Uterus (tissue), 4 donors: ENCODE measurements around the gene ARGLU1. TPM values are rescaled to one million over a fixed set of nuclear protein-coding genes. Genes with fewer than 3 reads are reported as not detected.

Experiments
- DNase-seq, 2 donors: peaks; one replicate each; pipeline ENCODE4 v3.0.0-alpha.2; 2019 to 2020
- H3K27ac ChIP-seq, 2 donors: fragments of 200-600 bp; sonication (generic); 1 replicate in 1 of 2; 2 replicates in 1 of 2; pipeline ENCODE4 v1.5.1; 2016 to 2018
- H3K27me3 ChIP-seq, 2 donors: fragments of 200-600 bp; sonication (generic); one replicate each; pipeline ENCODE4 v1.5.1; 2018 to 2019; ENCODE audit warnings: control low read depth in 1 of 2
- H3K36me3 ChIP-seq, 2 donors: fragments of 200-600 bp; sonication (generic); one replicate each; pipeline ENCODE4 v1.5.1; 2019; ENCODE audit warnings: control low read depth in 1 of 2
- H3K4me1 ChIP-seq, 2 donors: fragments of 200-600 bp; sonication (generic); one replicate each; pipeline ENCODE4 v1.5.1; 2018 to 2019; ENCODE audit warnings: control low read depth in 1 of 2
- H3K4me3 ChIP-seq, 2 donors: fragments of 200-600 bp; sonication (generic); 1 replicate in 1 of 2; 2 replicates in 1 of 2; pipeline ENCODE4 v1.5.1; 2018 to 2019; ENCODE audit warnings: mild to moderate bottlenecking in 1 of 2
- H3K9me3 ChIP-seq, 2 donors: fragments of 200-600 bp; sonication (generic); one replicate each; pipeline ENCODE4 v1.5.1; 2019; ENCODE audit warnings: control low read depth in 1 of 2
- CTCF ChIP-seq, 4 experiments: fragments of 200-600 bp in 2 of 4; fragments of 450-650 bp in 2 of 4; sonication (generic) in 2 of 4; IDR thresholded peaks; one replicate each; pipeline ENCODE4 v1.5.1; 2016 to 2019; ENCODE audit warnings: antibody characterized with exemption in 4 of 4, mild to moderate bottlenecking in 2 of 4, moderate library complexity in 1 of 4
- POLR2A ChIP-seq, 2 donors: fragments of 450-650 bp; IDR thresholded peaks; one replicate each; pipeline ENCODE4 v1.6.1; 2016; ENCODE audit warnings: antibody characterized with exemption in 2 of 2, mild to moderate bottlenecking in 1 of 2, moderate library complexity in 1 of 2
- intact Hi-C: fragments of 100-400 bp; cut with DNase I; formaldehyde crosslinking; loops from one replicate; pipeline ENCODE4 v1.15.1; 2023; ENCODE audit warnings: low total_unique reads
- total RNA-seq, 4 donors: library from RNA; depleted of rRNA in 3 of 4; stranded (reverse); fragments of >200 nt in 3 of 4; gene quantifications; one replicate each; pipeline versions ENCODE4 v1.1.0 to v1.2.4, GENCODE V29; 2014 to 2023
- donor health status: DM: yes; HTN: yes; CAD: no.

ARGLU1 gene
- total RNA-seq, 4 donors from 2014 or later: 91.5 to 162 (median 135) TPM

DNA sequence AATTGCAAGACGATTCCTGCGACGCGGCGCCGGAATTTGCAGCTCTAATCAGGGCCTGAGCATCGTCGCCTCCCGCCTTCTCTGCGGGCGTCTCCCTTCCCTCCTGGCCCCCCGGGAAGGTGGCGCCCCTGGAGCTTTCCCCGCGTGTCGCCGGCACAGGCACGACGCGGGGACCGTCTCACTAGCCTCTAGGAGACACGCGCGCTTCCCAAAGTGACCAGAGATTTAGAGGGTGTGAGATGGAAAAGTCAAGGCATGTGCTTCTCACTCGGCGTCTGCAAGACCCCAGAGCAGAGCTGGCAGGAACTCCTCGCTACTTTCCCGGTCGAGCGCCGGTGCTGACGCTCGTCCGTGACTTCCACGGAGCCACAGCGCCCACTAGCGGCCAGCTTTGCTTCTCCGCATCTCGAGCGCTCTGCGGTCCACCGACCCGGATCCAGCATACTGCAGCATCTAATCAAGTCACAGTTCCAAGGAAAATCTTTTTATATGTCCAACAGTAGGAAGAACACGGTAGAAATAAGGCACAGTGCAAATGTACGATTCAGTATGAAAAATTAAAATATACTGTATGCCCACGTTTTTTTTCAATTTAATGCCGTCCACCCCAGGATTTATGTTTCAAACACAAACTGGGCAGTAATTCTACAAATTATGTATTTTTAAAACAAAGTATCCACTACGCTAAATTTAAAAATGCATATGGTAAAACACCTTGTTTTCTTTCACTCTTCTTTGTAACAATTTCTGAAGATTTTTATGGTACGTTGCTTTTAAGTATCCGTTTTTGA is 31.5 kb downstream of the ARGLU1 start:
- Histone ChIP-seq H3K36me3 (no peaks in the 10 kb centered on the region), H3K4me1 (peaks cover 0 to 8% of the 10 kb centered on the region in 2 donors), H3K27me3 (no peaks in the 10 kb centered on the region), H3K4me3 (peak overlapping the region; percentile 31 to 58), H3K9me3 (no peaks in the 10 kb centered on the region), H3K27ac (peak overlapping the region; percentile 46 to 54)
- peak; percentile 87 to 95 (median 91) for TF ChIP-seq CTCF (IDR thresholded peaks at IDR 0.05)
- peak in 1 of 2 donors; percentile 7 for TF ChIP-seq POLR2A (IDR thresholded peaks at IDR 0.05)
- intact Hi-C loops: no loop called here
- peak; percentile 85 to 89 for DNase-seq

- TF ChIP-seq CTCF (IDR thresholded peaks at IDR 0.05) (peak in 2 of 4 experiments; percentile 10 to 31), POLR2A (IDR thresholded peaks at IDR 0.05) (peak; percentile 86 to 92)
- no peaks in the 10 kb centered on the region for H3K27me3 ChIP-seq
- H3K4me3 ChIP-seq: peak within 1 kb of the TSS; percentile 43 to 58
- H3K36me3 ChIP-seq: no peaks in the 10 kb centered on the region
- no peaks in the 10 kb centered on the region for H3K9me3 ChIP-seq
- intact Hi-C loops: no loop called here
- peaks cover 0 to 8% of the 10 kb centered on the region in 2 donors for H3K4me1 ChIP-seq
- DNase-seq: peak; percentile 78 to 90
- H3K27ac ChIP-seq: peak within 1 kb of the TSS; percentile 66 to 88
These were observed 32.2 kb downstream of the ARGLU1 start, which contains the start of gene EFNB2 for GRCh38 chr13:106535552-106536243. TSS of gene EFNB2 (minus strand) at chr13:106535662. CDS start at chr13:106534964, 698 bp downstream.

GRCh38 chr13:106534639-106535551 is 33.0 kb downstream of the ARGLU1 start:
- intact Hi-C loops: no loop called here
- H3K4me1 ChIP-seq: peaks cover 0 to 8% of the 10 kb centered on the region in 2 donors
- DNase-seq: peak in 1 of 2 donors; percentile 24

More at GRCh38 chr13:106534639-106535551, 33.0 kb downstream of the ARGLU1 start:
- Histone ChIP-seq H3K9me3 (no peaks in the 10 kb centered on the region), H3K4me3 (peak overlapping the region; percentile 43 to 58), H3K36me3 (no peaks in the 10 kb centered on the region), H3K27ac (peak overlapping the region; percentile 66 to 88), H3K27me3 (no peaks in the 10 kb centered on the region)
- TF ChIP-seq POLR2A (IDR thresholded peaks at IDR 0.05): no peak
- no peak for TF ChIP-seq CTCF (IDR thresholded peaks at IDR 0.05)
